ENCODE results near the gene ADCY3.

GRCh38 chr2:24818721-24819167 is 101.3 kb downstream of the ADCY3 start:
- TF ChIP-seq, protein P1, sequence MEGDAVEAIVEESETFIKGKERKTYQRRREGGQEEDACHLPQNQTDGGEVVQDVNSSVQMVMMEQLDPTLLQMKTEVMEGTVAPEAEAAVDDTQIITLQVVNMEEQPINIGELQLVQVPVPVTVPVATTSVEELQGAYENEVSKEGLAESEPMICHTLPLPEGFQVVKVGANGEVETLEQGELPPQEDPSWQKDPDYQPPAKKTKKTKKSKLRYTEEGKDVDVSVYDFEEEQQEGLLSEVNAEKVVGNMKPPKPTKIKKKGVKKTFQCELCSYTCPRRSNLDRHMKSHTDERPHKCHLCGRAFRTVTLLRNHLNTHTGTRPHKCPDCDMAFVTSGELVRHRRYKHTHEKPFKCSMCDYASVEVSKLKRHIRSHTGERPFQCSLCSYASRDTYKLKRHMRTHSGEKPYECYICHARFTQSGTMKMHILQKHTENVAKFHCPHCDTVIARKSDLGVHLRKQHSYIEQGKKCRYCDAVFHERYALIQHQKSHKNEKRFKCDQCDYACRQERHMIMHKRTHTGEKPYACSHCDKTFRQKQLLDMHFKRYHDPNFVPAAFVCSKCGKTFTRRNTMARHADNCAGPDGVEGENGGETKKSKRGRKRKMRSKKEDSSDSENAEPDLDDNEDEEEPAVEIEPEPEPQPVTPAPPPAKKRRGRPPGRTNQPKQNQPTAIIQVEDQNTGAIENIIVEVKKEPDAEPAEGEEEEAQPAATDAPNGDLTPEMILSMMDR (IDR thresholded peaks at IDR 0.05) = no peak
- no peak for TF ChIP-seq EP300 (IDR thresholded peaks at IDR 0.05)
